Body of pancreas (tissue), 4 donors: ENCODE measurements around the gene KAT6B.

Experiments used
- CTCF ChIP-seq, 7 experiments: fragments of 450-650 bp in 4 of 7; fragments of 200-600 bp in 3 of 7; sonication (generic) in 3 of 7; IDR thresholded peaks; one replicate each; pipeline ENCODE4 v1.5.1; 2016 to 2019; ENCODE audit warnings: antibody characterized with exemption in 7 of 7
- POLR2A ChIP-seq, 3 donors: fragments of 450-650 bp; IDR thresholded peaks; one replicate each; pipeline ENCODE4 v1.6.1; 2016; ENCODE audit warnings: antibody characterized with exemption in 3 of 3, mild to moderate bottlenecking in 2 of 3

GRCh38 chr10:74944205-74944604 lies 117.8 kb downstream of the KAT6B start:
- TF ChIP-seq CTCF (IDR thresholded peaks at IDR 0.05) = no peak
- TF ChIP-seq POLR2A (IDR thresholded peaks at IDR 0.05) = no peak
